ENCODE data around the gene CFAP92. TPM values are rescaled to one million over a fixed set of nuclear protein-coding genes. Genes with fewer than 3 reads are reported as not detected.
A peak's percentile ranks its signal among the peaks of the same experiment; 100 is the strongest.

Gene CFAP92
- total RNA-seq, 1 experiment from 2014 or later: 0.33 TPM

- no TSS peak for BruUV-seq (replicated peaks)
- H3K4me1 ChIP-seq (ENCODE audit: insufficient read depth, low read length): peaks cover 5% of the 10 kb centered on the region; the same call in 1 of the 2 replicates
- H2AFZ ChIP-seq (ENCODE audit: low read length): no peak overlapping the region
- ChIA-PET POLR2A (ENCODE audit: unreplicated experiment) (interaction anchor here (0.7 kb wide), 1 partner anchor 263 kb away, joined by 4 read pairs; no protein-coding TSS in a partner anchor), CTCF (no interaction called here)
- H3K4me3 ChIP-seq (ENCODE audit: low read length): no peak overlapping the region
- intact Hi-C loops (cut with micrococcal nuclease): no loop called here
- no peak overlapping the region for H3K4me2 ChIP-seq (ENCODE audit: low read length)
- no peak for TF ChIP-seq CTCF (conservative IDR thresholded peaks at IDR 0.05; ENCODE audit: low read depth, low read length)
- H3K9me3 ChIP-seq (ENCODE audit: low read length): no peaks in the 10 kb centered on the region
- H3K9ac ChIP-seq (ENCODE audit: low read length): no peak overlapping the region
- H3K79me2 ChIP-seq (ENCODE audit: low read length): no peaks in the 10 kb centered on the region
- ATAC-seq (no peak), DNase-seq (no peak)
- no peaks in the 10 kb centered on the region for H3F3A ChIP-seq (ENCODE audit: low read length, unreplicated experiment)
- H3K27me3 ChIP-seq (ENCODE audit: low read length): no peaks in the 10 kb centered on the region
- H3K27ac ChIP-seq (ENCODE audit: low read length): no peak overlapping the region
- H3K36me3 ChIP-seq (ENCODE audit: low read depth, low read length): no peaks in the 10 kb centered on the region
- H4K20me1 ChIP-seq (ENCODE audit: low read length): no peaks in the 10 kb centered on the region
- H3K9me2 ChIP-seq (replicated peaks; ENCODE audit: low read length): no peaks in the 10 kb centered on the region
Observed at GRCh38 chr3:129030611-129031010, 36.7 kb upstream of the CFAP92 start.

- Histone ChIP-seq H3K36me3 (ENCODE audit: low read depth, low read length) (no peaks in the 10 kb centered on the region), H3K4me1 (ENCODE audit: insufficient read depth, low read length) (peaks cover 5% of the 10 kb centered on the region; the same call in 1 of the 2 replicates), H3K79me2 (ENCODE audit: low read length) (no peaks in the 10 kb centered on the region), H2AFZ (ENCODE audit: low read length) (no peak overlapping the region), H3K27ac (ENCODE audit: low read length) (no peak overlapping the region), H3K9ac (ENCODE audit: low read length) (no peak overlapping the region), H3K4me2 (ENCODE audit: low read length) (no peak overlapping the region), H3K4me3 (ENCODE audit: low read length) (no peak overlapping the region), H3K27me3 (ENCODE audit: low read length) (no peaks in the 10 kb centered on the region), H4K20me1 (ENCODE audit: low read length) (no peaks in the 10 kb centered on the region), H3K9me2 (replicated peaks; ENCODE audit: low read length) (no peaks in the 10 kb centered on the region), H3F3A (ENCODE audit: low read length, unreplicated experiment) (no peaks in the 10 kb centered on the region), H3K9me3 (ENCODE audit: low read length) (no peaks in the 10 kb centered on the region)
- DNase-seq: no peak
- ChIA-PET CTCF (no interaction called here), POLR2A (ENCODE audit: unreplicated experiment) (no interaction called here)
- ATAC-seq: no peak
- BruUV-seq (replicated peaks): no TSS peak
- intact Hi-C loops (cut with micrococcal nuclease): no loop called here
- TF ChIP-seq CTCF (conservative IDR thresholded peaks at IDR 0.05; ENCODE audit: low read depth, low read length): no peak
- no peak for TF ChIP-seq EZH2phosphoT487 (IDR thresholded peaks at IDR 0.05; ENCODE audit: borderline replicate concordance, low read length)
- TF ChIP-seq EZH2 (IDR thresholded peaks at IDR 0.05; ENCODE audit: low read length, unreplicated experiment): no peak
Observed at GRCh38 chr3:129028866-129029265, 35.0 kb upstream of the CFAP92 start.

GRCh38 chr3:129027544-129027880, 33.6 kb upstream of the CFAP92 start:
- H3K9me2 ChIP-seq (replicated peaks; ENCODE audit: low read length): no peaks in the 10 kb centered on the region
- H3K36me3 ChIP-seq (ENCODE audit: low read depth, low read length): no peaks in the 10 kb centered on the region
- ChIA-PET POLR2A (ENCODE audit: unreplicated experiment) (no interaction called here), CTCF (interaction anchor here (0.6 kb wide), 1 partner anchor 57 kb away, joined by 3 read pairs; no protein-coding TSS in a partner anchor)
- no peak for TF ChIP-seq CTCF (conservative IDR thresholded peaks at IDR 0.05; ENCODE audit: low read depth, low read length)
- BruUV-seq (replicated peaks): no TSS peak
- peak overlapping the region; percentile 86 for H3K4me2 ChIP-seq (ENCODE audit: low read length)
- H3K79me2 ChIP-seq (ENCODE audit: low read length): no peaks in the 10 kb centered on the region
- no peaks in the 10 kb centered on the region for H3K9me3 ChIP-seq (ENCODE audit: low read length)
- no peak overlapping the region for H3K27ac ChIP-seq (ENCODE audit: low read length)
- DNase-seq (no peak), ATAC-seq (no peak)
- no peak overlapping the region for H3K9ac ChIP-seq (ENCODE audit: low read length)
- intact Hi-C loops (cut with micrococcal nuclease): no loop called here
- H3K4me3 ChIP-seq (ENCODE audit: low read length): peak overlapping the region; percentile 61
- H3F3A ChIP-seq (ENCODE audit: low read length, unreplicated experiment): no peaks in the 10 kb centered on the region
- peaks cover 5% of the 10 kb centered on the region; the same call in 1 of the 2 replicates for H3K4me1 ChIP-seq (ENCODE audit: insufficient read depth, low read length)
- H3K27me3 ChIP-seq (ENCODE audit: low read length): no peaks in the 10 kb centered on the region
- H2AFZ ChIP-seq (ENCODE audit: low read length): peak overlapping the region; percentile 89
- H4K20me1 ChIP-seq (ENCODE audit: low read length): no peaks in the 10 kb centered on the region
